DOHH2 (cell line): Measurements from ENCODE around the gene PYGO2.

Experiments used
- H3F3A ChIP-seq: fragments of 200-600 bp; sonication (generic), shearing (Covaris generic); 2 replicates; pipeline ENCODE4 v1.6.0; 2016; ENCODE audit warnings: antibody characterized with exemption, mild to moderate bottlenecking; ENCODE audit not compliant: control insufficient read depth, insufficient read depth
- H3K27ac ChIP-seq: fragments of 200-600 bp; sonication (generic); 2 replicates; pipeline ENCODE4 v1.5.1; 2014; ENCODE audit warnings: low read depth, mild to moderate bottlenecking, low read length, moderate library complexity
- H3K27me3 ChIP-seq: fragments of 200-600 bp; sonication (generic); 2 replicates; pipeline ENCODE4 v1.6.1; 2014; ENCODE audit warnings: mild to moderate bottlenecking, low read length, mixed read lengths; ENCODE audit not compliant: control insufficient read depth
- H3K36me3 ChIP-seq: fragments of 200-600 bp; sonication (generic); 2 replicates; pipeline ENCODE4 v1.6.1; 2014; ENCODE audit warnings: mild to moderate bottlenecking, low read length, moderate library complexity, mixed read lengths; ENCODE audit not compliant: control insufficient read depth
- H3K4me1 ChIP-seq: fragments of 200-600 bp; sonication (generic); 2 replicates; pipeline ENCODE4 v1.6.1; 2014; ENCODE audit warnings: mild to moderate bottlenecking, low read length, mixed read lengths; ENCODE audit not compliant: control insufficient read depth
- H3K4me2 ChIP-seq: fragments of 200-600 bp; sonication (generic); 2 replicates; pipeline ENCODE4 v1.6.0; 2014; ENCODE audit warnings: mild to moderate bottlenecking, low read length, moderate library complexity
- H3K4me3 ChIP-seq: fragments of 200-600 bp; sonication (generic); 2 replicates; pipeline ENCODE4 v1.5.1; 2014; ENCODE audit warnings: mild to moderate bottlenecking, low read length, mixed read lengths
- H3K79me2 ChIP-seq: fragments of 200-600 bp; sonication (generic); 2 replicates; pipeline ENCODE4 v1.6.1; 2014; ENCODE audit warnings: mild to moderate bottlenecking, low read length, mixed read lengths; ENCODE audit not compliant: control insufficient read depth
- H3K9me2 ChIP-seq: fragments of 200-600 bp; sonication (generic); replicated peaks from 2 replicates; pipeline ENCODE4 v1.6.1; 2014; ENCODE audit warnings: mild to moderate bottlenecking, low read length, mixed read lengths; ENCODE audit not compliant: control insufficient read depth
- H3K9me3 ChIP-seq: fragments of 200-600 bp; sonication (generic); 2 replicates; pipeline ENCODE4 v1.6.1; 2014; ENCODE audit warnings: antibody characterized with exemption, low read length, mixed read lengths; ENCODE audit not compliant: control insufficient read depth, insufficient read depth
- H4K20me1 ChIP-seq: fragments of 200-600 bp; sonication (generic); 2 replicates; pipeline ENCODE4 v1.6.0; 2014; ENCODE audit warnings: low read depth, mild to moderate bottlenecking, antibody characterized with exemption, low read length, moderate library complexity; ENCODE audit not compliant: control insufficient read depth, insufficient read depth
- CTCF ChIP-seq: fragments of 200-600 bp; sonication (generic); IDR thresholded peaks from one replicate; pipeline ENCODE4 v1.5.1; 2014; ENCODE audit warnings: antibody characterized with exemption, mild to moderate bottlenecking, low read depth, low read length; ENCODE audit not compliant: poor library complexity, severe bottlenecking
- EZH2phosphoT487 ChIP-seq: fragments of 200-600 bp; sonication (generic); IDR thresholded peaks from 2 replicates; pipeline ENCODE4 v1.6.1; 2017; ENCODE audit warnings: borderline replicate concordance, mild to moderate bottlenecking, antibody characterized with exemption, low read length, moderate library complexity, mixed read lengths

PYGO2 gene

GRCh38 chr1:154953611-154954038 is 8.0 kb downstream of the PYGO2 start:
- H3F3A ChIP-seq = peaks cover 8% of the 10 kb centered on the region
- H3K4me1 ChIP-seq = peaks cover 61% of the 10 kb centered on the region
- TF ChIP-seq EZH2phosphoT487 (no peak), CTCF (no peak)
- H3K9me3 ChIP-seq = no peaks in the 10 kb centered on the region
- H3K4me2 ChIP-seq = peak overlapping the region; percentile 81
- H3K4me3 ChIP-seq = peak overlapping the region; percentile 90
- no peaks in the 10 kb centered on the region for H3K9me2 ChIP-seq
- peak overlapping the region; percentile 93 for H3K27ac ChIP-seq
- H3K79me2 ChIP-seq = peaks cover 30% of the 10 kb centered on the region
- H3K27me3 ChIP-seq = no peaks in the 10 kb centered on the region
- peaks cover 22% of the 10 kb centered on the region for H3K36me3 ChIP-seq
- H4K20me1 ChIP-seq = no peaks in the 10 kb centered on the region

- Histone ChIP-seq H3K4me2 (peak overlapping the region; percentile 81), H3K9me3 (no peaks in the 10 kb centered on the region), H3F3A (peaks cover 8% of the 10 kb centered on the region), H3K79me2 (peaks cover 26% of the 10 kb centered on the region), H3K27ac (no peak overlapping the region), H4K20me1 (no peaks in the 10 kb centered on the region), H3K9me2 (no peaks in the 10 kb centered on the region), H3K4me1 (peaks cover 61% of the 10 kb centered on the region), H3K27me3 (no peaks in the 10 kb centered on the region), H3K36me3 (peaks cover 15% of the 10 kb centered on the region; the same call in 1 of the 2 replicates), H3K4me3 (no peak overlapping the region; the same call in 1 of the 2 replicates)
- no peak for TF ChIP-seq EZH2phosphoT487
- no peak for TF ChIP-seq CTCF
Measured at GRCh38 chr1:154952664-154953063, 8.9 kb downstream of the PYGO2 start.

- no peaks in the 10 kb centered on the region for H3K27me3 ChIP-seq
- no peaks in the 10 kb centered on the region for H3K9me2 ChIP-seq
- peak overlapping the region; percentile 81; the same call in 1 of the 2 replicates for H3K4me2 ChIP-seq
- H3K36me3 ChIP-seq = peaks cover 19% of the 10 kb centered on the region; the same call in 1 of the 2 replicates
- H3K4me3 ChIP-seq = no peak overlapping the region; the same call in 1 of the 2 replicates
- H3K79me2 ChIP-seq = peaks cover 26% of the 10 kb centered on the region
- TF ChIP-seq EZH2phosphoT487 = no peak
- TF ChIP-seq CTCF = no peak
- H3K4me1 ChIP-seq = peaks cover 59% of the 10 kb centered on the region
- H3K9me3 ChIP-seq = no peaks in the 10 kb centered on the region
- H3F3A ChIP-seq = peaks cover 8% of the 10 kb centered on the region
- no peak overlapping the region for H3K27ac ChIP-seq
- no peaks in the 10 kb centered on the region for H4K20me1 ChIP-seq
Measured at GRCh38 chr1:154951901-154952657, 9.5 kb downstream of the PYGO2 start.
